Measurements from ENCODE around the gene RABL6. TPM values are rescaled to one million over a fixed set of nuclear protein-coding genes. Genes with fewer than 3 reads are reported as not detected.
A peak's percentile ranks its signal among the peaks of the same experiment; 100 is the strongest.
"Not testable (repeated sequence)": the region's sequence is repeated elsewhere in the genome, so short reads cannot be mapped to it uniquely, and the experiment has no call there.

The RABL6 gene
- total RNA-seq, 2 donors from 2014 or later = 76.6 to 124 TPM

DNA sequence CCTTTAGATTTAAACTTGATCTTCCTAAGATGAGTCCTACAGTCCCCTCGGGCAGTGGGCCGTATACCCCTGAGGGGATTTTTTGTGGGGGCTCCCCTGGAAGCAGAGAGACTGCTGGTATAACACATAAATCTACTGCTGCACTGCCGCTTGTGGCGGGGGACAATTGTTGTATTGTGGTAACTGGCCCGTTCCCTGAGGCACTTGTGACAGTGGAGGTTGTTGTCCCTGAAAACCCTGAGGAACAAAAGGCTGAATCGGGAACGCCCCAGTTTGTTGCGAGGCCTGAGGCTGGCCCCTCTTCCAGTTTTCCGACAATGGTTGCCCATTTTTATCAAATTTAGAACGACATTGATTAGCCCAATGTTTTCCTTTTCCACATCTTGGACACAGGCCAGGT is 21.3 kb upstream of the RABL6 start:
- Histone ChIP-seq H3K27ac (no peak overlapping the region), H3K4me1 (replicated peaks) (peaks cover 4% of the 10 kb centered on the region), H3K4me3 (no peak overlapping the region), H3K27me3 (replicated peaks; ENCODE audit: insufficient read depth) (no peaks in the 10 kb centered on the region), H3K36me3 (no peaks in the 10 kb centered on the region), H3K9me3 (no peaks in the 10 kb centered on the region)
- no peak for DNase-seq (ENCODE audit: low spot score)
- intact Hi-C loops (cut with DNase I) = loop anchor here (5.0 to 10.0 kb wide), 2 partner anchors 251 to 278 kb away; no protein-coding TSS in a partner anchor
- 54% methylated on average over 10 of the region's 10 CpGs for WGBS
- TF ChIP-seq, protein P1, sequence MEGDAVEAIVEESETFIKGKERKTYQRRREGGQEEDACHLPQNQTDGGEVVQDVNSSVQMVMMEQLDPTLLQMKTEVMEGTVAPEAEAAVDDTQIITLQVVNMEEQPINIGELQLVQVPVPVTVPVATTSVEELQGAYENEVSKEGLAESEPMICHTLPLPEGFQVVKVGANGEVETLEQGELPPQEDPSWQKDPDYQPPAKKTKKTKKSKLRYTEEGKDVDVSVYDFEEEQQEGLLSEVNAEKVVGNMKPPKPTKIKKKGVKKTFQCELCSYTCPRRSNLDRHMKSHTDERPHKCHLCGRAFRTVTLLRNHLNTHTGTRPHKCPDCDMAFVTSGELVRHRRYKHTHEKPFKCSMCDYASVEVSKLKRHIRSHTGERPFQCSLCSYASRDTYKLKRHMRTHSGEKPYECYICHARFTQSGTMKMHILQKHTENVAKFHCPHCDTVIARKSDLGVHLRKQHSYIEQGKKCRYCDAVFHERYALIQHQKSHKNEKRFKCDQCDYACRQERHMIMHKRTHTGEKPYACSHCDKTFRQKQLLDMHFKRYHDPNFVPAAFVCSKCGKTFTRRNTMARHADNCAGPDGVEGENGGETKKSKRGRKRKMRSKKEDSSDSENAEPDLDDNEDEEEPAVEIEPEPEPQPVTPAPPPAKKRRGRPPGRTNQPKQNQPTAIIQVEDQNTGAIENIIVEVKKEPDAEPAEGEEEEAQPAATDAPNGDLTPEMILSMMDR (IDR thresholded peaks at IDR 0.05) = no peak
- TF ChIP-seq POLR2A (IDR thresholded peaks at IDR 0.05) (no peak), POLR2AphosphoS5 (IDR thresholded peaks at IDR 0.05) (no peak)

DNA sequence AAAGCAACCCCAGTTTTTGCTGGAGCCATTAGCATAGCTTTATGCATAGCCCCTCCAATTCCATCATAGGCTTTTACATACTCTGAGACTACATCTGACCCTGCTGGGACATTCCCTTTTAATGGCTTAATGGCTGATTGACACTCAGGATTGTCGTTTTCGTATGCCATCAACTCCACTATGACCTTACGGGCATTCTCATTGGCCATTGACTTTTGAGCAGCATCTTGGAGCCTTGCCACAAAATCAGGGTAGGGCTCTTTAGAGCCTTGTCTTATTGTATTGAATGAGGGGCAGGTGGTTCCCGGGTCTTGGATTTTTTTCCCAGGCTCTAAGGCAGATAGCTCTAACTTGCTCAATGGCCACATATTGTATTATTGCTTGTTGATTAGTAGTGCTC is 20.8 kb upstream of the RABL6 start:
- not testable (repeated sequence) for H3K4me1 ChIP-seq (replicated peaks)
- intact Hi-C loops (cut with DNase I) = loop anchor here (5.0 to 10.0 kb wide), 2 partner anchors 250 to 278 kb away; no protein-coding TSS in a partner anchor

DNA sequence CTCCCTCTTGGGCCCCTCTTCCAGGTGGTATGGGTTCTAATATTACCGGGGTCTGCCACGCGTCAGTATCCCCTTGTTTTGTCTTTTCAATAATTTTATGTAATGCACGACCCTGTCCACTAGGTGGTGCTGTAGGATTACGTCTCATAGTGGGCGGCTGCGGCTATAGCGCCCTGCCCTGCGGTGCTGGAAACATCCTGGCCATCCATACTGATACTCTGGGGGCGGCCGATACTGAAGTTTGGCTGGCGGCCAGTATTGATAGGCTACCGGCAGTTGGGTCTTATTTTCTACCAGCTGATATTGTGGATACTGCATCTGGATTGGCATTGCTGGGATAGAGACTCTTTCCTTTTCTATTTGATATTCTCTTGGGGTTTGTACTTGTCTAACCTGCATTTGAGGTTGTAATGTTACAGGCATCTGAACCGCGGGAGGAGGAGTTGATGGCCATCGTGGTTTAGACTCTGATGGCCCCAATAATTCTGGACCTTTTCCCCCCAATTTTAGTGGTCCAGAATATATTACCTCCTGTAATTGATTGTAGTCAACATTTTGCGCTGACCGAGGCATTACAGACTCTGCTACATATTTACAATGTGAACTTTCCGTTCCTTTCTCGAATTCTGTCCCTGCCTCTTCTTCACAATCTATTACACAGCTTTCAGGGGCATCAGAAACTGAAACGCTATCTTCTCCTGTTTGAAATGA is 19.9 kb upstream of the RABL6 start:
- Histone ChIP-seq H3K27ac (peak overlapping the region; percentile 83 to 99), H3K9me3 (no peaks in the 10 kb centered on the region), H3K4me3 (no peak overlapping the region), H3K36me3 (no peaks in the 10 kb centered on the region), H3K27me3 (replicated peaks; ENCODE audit: insufficient read depth) (no peaks in the 10 kb centered on the region), H3K4me1 (replicated peaks) (peaks cover 4% of the 10 kb centered on the region)
- intact Hi-C loops (cut with DNase I) = loop anchor here (5.0 to 10.0 kb wide), 2 partner anchors 249 to 277 kb away; no protein-coding TSS in a partner anchor
- TF ChIP-seq, protein P1 (IDR thresholded peaks at IDR 0.05) = peak; percentile 85 to 99 (median 94)
- TF ChIP-seq POLR2AphosphoS5 (IDR thresholded peaks at IDR 0.05) (peak; percentile 64), POLR2A (IDR thresholded peaks at IDR 0.05) (no peak)
- 11% methylated on average over 21 of the region's 21 CpGs for WGBS
- peak; percentile 69 for DNase-seq (ENCODE audit: low spot score)

More for the DNA sequence above, 20.8 kb upstream of the RABL6 start:
- DNase-seq (ENCODE audit: low spot score); H3K9me3 ChIP-seq; H3K27ac ChIP-seq; H3K36me3 ChIP-seq; H3K27me3 ChIP-seq (replicated peaks; ENCODE audit: insufficient read depth); H3K4me3 ChIP-seq: not testable (repeated sequence)
- 41% methylated on average over 4 of the region's 4 CpGs for WGBS

DNA sequence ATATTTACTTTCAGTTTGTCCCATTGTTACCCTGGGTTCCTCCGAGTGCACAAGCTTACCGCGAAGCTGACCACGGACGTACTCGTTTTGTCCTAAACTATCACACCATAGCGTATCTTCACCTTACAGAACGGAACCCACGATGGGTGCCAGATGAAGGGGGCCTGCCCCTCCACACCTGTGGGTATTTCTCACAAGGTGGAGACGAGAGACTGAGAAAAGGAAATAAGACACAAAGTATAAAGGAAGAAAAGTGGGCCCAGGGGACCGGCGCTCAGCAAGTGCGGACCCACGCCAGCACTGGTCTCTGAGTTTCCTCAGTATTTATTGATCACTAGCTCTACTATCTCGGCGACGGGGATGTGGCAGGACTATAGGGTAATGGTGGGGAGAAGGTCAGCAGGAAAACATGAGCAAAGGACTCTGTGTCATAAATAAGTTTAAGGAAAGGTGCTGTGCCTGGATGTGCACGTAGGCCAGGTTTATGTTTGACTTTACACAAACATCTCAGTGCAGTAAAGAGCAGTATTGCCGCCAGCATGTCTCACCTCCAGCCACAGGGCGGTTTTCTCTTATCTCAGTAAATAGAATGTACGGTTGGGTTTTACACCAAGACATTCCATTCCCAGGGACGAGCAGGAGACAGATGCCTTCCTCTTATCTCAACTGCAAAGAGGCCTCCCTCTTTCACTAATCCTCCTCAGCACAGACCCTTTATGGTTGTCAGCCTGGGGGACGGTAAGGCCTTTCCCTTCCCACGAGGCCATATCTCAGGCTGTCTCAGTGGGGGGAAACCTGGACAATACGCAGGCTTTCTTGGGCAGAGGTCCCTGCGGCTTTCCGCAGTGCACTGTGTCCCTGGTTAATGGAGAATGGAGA is 18.9 kb upstream of the RABL6 start:
- H3K36me3 ChIP-seq; H3K4me3 ChIP-seq; H3K27me3 ChIP-seq (replicated peaks; ENCODE audit: insufficient read depth); H3K9me3 ChIP-seq; H3K4me1 ChIP-seq (replicated peaks): not testable (repeated sequence)
- H3K27ac ChIP-seq = peak overlapping the region; percentile 83 to 99
- WGBS = 47% methylated on average over 27 of the region's 27 CpGs
- intact Hi-C loops (cut with DNase I) = loop anchor here (5.0 to 10.0 kb wide), 2 partner anchors 248 to 276 kb away; no protein-coding TSS in a partner anchor
- peak; percentile 57 for DNase-seq (ENCODE audit: low spot score)

DNA sequence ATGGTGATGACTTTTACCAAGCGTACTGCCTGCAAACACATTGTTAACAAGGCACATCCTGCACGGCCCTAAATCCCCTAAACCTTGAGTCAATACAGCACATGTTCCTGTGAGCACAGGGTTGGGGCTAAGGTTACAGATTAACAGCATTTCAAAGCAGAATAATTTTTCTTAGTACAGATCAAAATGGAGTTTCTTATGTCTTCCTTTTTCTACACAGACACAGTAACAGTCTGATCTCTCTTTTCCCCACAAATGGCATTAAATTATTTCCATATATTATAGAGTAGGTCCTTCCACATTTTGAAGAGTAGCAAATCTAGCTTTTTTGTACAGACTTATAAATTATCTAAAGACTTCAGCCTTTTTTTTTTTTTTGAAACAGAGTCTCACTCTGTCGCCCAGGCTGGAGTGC is 18.2 kb upstream of the RABL6 start:
- TF ChIP-seq POLR2AphosphoS5 (IDR thresholded peaks at IDR 0.05) = no peak
- no peak for TF ChIP-seq POLR2A (IDR thresholded peaks at IDR 0.05)
- TF ChIP-seq, protein P1 (IDR thresholded peaks at IDR 0.05) = no peak
- Histone ChIP-seq H3K4me3 (no peak overlapping the region), H3K36me3 (no peaks in the 10 kb centered on the region), H3K4me1 (replicated peaks) (peaks cover 4% of the 10 kb centered on the region), H3K27me3 (replicated peaks; ENCODE audit: insufficient read depth) (no peaks in the 10 kb centered on the region), H3K9me3 (no peaks in the 10 kb centered on the region), H3K27ac (peak overlapping the region; percentile 83 to 99)
- no peak for DNase-seq (ENCODE audit: low spot score)
- intact Hi-C loops (cut with DNase I) = loop anchor here (5.0 to 10.0 kb wide), 2 partner anchors 248 to 275 kb away; no protein-coding TSS in a partner anchor
- WGBS = 41% methylated on average over 3 of the region's 3 CpGs
